Limb (tissue), 2 donors: ENCODE data around the gene COL5A1.
"Not testable (repeated sequence)": the region's sequence is repeated elsewhere in the genome, so short reads cannot be mapped to it uniquely, and the experiment has no call there.

Source experiments
- DNase-seq, 2 donors: peaks; one replicate each; pipeline ENCODE4 v3.0.0-alpha.2; 2016; ENCODE audit errors: extremely low spot score in 2 of 2

COL5A1 gene

DNA sequence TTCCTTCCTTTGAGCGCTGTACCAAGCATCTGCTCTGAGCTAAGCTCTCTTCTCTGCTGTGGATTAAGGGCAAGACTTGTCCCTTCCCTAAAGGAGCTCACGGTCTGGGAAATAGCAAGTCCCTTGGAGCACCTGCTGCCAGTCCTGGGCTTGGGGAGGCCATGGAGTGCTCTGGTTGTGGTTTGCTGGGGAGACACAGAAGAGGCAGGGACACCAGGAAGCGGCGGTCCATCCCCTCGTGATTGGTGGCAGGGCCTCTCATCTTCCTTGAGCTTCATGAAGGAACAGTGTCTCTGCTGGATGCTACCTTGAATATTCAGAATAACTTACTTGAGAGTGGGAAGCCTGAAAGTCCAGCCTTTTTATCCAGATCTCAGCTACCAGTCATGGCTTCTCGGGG, 35.3 kb downstream of the COL5A1 start:
- no peak for DNase-seq

DNA sequence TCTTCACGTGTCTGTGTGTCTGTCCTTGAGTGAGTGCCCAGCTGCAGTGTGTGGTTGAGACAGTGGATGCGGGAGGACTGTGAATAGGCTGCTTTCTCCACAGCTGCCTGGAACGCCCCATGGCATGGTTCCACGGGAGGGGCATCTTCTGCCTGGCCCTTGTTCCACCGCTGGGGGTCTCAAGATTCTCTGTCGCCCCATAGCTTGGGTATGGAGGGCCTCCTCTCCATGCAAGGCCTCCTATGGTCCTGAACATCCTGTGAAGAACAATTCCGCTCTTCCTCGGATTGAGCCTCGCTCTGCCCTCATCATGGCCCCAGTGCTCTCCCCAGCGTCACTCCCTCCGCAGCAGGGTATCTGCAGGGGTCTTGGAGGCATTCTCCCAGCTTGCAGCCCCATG, 36.1 kb downstream of the COL5A1 start:
- no peak for DNase-seq

DNA sequence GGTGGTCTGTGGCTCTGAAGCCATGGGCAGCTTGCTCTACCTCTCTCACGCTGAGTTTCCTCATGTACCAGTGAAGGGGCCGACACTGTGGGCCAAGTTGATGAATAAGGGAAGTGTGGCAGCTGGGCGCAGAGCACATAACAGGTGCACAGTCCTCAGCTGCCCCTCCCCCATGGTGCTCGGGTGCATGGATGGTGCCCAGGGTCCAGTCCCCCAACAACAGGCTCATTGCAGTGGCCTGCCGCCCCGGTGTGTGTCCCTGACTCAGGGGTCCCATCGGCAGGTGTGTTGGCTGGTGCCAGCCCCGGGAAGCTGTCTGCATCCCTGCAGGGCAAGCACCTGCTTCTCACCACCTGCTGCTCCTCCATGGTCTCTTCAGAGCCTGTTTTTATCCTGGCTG, 36.6 kb downstream of the COL5A1 start:
- DNase-seq: no peak

DNA sequence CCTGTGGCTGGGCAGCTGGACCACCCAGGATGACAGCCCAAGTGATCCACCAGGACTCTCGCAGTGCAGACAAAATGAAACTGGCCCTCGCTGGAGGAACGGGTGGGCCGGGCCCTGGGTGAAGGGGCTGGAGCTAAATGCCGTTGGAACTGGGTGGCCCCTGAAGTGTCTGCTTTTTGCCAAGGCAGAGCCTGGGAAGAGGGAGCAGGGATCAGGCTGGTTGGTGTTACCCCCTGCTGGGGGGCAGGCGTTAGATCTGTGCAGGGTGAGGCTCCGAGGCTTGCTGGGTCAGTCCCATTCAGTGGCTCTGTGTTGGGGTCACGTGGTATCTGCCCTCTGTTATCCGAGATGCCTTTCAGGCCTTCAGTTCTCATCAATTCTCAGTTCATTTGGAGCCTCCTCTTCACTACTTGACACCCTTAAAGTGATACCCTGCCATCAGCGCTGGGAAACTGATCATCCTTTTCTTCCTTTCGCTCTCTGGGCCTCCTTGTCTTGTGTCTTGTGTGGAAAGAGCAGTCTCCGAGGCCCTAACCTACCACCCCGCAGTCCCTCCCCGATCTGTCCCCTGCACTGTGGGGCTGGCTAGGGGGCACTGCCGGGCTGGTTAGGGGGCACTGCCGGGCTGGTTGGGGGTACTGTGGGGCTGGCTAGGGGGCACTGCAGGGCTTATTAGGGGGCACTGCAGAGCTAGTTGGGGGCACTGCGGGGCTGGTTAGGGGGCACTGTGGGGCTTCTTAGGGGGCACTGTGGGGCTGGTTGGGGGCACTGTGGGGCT, 37.3 kb downstream of the COL5A1 start:
- no peak for DNase-seq

DNA sequence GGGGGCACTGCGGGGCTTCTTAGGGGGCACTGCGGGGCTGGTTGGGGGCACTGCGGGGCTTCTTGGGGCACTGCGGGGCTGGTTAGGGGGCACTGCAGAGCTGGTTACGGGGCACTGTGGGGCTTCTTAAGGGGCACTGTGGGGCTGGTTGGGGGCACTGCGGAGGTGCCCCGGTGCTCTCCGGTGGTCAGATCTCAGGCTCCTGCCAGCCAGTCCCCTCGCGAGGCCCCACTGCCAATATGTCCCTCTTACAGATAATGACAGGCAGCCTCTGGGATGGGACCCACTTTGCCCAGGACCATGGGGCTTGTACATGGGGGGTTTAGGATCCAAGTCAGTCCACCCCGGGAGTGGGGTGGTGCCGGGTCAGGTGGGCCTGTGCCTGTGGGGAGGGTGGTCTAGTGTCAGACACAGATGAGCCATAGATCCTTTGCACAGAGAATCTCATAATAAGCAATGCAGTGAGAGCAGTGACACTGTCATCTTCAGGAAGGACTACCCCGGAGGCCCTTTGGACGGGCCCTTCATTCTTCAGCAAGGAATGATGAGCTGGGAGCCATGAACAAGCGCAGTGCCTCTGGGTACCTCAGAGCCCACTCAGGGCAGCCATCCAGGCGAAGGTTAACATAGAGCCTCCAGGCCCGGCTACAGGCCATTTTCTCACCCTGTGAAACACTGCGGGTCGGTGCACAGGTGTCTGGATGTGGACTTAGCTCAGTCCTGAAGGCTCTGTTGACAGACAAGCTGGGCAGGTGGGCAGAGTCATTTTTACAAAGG, 38.2 kb downstream of the COL5A1 start:
- no peak for DNase-seq

DNA sequence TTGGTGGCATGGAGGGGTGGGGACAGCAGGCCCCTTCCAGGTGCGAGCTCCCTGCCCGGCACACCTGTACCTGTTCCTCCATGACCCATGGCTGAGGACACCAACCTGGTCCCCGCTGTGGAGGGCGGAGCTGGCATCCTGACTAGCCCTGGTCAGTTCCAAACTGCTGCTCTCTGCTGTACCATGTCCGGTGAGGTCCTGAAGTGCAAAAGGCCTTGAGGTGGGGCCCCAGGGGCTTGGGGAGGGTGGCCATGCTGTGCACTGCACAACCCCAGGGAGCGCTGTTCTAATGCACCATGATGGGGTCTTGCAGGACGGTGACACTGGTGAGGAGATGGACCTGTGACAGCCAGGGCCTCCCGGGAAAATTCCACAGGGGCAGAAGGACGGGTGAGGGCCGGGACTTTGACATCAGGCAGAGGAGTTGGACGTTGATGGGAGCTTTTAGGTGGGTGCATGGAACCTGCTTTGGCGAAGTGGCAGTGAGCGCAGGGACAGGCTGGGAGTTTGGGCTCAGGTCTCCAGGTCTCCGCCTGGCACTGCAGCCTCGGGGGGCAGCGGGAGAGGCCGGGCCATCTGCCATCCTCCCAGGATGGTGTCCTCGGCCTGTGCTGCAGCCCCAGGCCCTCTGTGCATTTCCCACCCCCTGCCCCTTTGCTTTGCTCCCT, 38.9 kb downstream of the COL5A1 start:
- DNase-seq: no peak

DNA sequence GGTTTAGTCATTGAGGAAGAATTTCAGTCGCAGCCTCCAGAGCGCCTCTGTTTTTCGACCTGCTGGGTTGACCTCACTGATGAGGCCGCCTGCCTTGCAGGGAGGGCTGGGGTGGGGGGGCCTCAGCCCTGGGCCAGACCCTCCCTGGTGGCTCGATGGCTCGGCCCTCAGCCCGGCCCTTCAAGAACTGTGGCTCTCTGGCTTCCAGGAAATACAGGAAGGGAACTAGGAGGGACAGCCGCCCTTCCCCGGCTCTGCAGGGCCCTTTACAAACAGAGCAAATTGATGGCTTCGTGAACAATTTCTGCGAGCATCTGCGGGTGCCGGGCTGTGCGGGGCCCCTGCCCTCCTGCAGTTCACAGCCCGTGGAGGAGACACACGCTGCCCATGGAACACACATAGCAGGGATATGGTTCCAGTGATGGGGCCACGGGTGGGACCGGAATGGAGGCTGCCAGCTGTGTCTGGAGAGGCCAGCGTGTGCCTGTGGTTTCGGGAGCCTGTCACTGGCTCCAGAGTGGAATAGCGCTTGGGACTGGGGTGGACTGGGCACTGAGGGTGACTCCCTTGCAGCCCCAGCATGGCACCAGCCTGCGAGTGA, 39.6 kb downstream of the COL5A1 start:
- no peak for DNase-seq

DNA sequence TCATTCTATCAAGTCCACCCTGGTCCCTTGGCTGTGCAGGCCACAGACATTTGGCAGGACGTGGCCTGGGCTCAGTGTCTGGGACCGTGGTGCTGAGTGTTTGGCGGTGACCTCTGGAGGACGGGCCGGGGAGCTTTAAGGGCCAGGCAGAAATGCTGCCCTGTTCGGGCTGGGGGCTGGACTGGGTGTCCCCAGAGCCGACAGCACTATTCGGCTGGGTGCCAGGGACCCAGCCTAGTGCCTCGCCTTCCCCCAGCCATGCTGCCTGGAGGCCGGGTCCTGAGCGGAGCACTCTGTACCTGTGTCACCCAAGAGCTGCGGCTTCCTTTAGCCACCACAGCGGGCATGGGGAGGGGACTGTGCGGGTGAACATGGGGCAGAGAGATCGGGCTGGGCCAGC, 40.4 kb downstream of the COL5A1 start:
- no peak for DNase-seq

DNA sequence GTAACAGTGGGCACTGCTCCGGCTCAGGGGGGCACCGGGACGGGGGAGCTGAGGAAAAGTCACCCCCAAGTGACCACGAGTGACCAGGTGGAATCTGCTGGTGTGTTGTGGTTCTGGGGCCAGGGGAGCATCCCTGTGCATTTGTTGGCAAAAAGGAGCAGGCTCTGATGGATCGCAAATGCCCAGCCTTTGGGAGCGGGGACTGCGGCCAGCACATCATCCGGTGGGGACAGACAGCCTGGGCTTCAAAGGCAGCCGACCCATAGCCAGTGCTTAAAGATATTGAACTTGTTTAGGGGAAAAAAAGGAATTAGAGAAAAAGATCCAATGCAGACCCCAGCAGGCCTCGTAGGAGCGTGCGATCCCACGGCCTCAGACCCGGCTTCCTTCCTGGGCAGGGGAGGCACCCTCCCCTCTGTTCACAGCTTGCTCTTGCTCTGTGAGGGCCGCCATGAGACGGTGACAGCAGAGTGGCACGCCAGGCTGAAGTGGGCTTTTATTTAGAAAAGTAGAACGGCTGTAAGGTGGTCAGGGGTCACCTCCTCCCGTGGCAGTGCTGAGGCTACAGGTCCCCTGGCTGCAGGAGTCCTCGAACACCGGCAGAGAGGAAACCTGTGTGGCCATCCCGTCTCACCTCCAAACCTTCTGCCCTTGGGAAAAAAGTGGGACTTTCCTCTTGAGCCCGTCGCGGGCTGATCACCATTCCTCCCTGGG, 41.2 kb downstream of the COL5A1 start:
- DNase-seq: no peak

DNA sequence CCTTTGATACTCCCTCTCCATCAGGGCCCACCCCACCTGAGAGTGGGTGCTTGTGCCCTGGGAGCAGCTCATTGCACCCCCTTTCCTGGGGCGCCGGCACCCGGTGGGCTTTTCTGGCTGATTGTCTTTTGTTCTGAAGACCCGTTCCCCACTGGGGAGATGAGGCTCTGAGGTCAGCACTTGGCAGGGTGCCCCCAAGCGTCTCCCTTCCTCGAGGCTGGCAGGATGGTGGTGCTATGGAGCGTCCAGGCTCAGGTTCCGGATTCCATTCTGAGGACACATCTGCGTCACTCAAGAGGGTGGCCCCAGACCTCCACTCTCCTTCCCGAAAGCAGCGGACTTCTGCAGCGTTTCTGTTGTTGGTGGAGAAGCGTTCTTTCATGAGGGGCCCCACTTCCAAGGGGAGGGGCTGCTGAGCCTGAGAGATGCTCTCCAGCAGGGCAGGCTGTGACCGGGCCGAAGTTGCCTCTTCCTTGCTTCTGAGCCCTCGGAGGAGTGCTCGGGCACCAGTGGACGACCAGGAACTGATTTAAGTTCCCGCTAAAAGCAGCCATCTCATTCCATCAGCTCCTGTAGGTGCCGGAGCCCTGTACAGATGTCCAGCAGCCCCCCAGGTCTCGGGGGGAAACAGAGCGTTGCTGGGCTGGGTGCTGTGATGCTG, 42.2 kb downstream of the COL5A1 start:
- no peak for DNase-seq

DNA sequence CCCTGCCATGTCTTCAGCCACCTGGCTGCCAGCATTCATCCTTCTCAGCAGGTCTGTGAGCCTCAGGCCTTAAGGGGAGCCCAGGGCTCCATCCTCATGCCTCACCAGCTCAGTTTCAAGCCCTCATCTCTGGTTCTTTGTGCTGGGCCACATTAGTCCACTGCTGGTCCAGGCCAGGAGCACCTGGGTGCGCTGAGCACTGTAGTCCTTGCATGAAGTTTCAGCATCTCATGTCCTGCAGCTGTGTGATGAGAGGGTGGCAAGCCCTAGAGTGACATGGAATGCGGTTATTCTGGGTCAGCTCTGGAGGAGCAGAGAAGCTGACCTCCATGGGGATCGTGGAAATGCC, 42.7 kb downstream of the COL5A1 start:
- DNase-seq: no peak

DNA sequence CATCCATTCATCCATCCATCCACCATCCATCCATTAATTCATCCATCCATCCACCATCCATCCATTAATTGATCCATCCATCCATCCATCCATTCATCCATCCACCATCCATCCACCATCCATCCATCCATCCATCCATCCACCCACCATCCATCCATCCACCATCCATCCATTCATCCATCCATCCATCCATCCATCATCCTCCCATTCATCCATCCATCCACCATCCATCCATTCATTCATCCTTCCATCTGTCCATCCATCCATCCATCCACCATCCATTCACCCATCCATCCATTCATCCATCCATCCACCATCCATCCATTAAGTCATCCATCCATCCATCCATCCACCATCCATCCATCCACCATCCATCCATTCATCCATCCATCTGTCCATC, 43.3 kb downstream of the COL5A1 start:
- not testable (repeated sequence) for DNase-seq

DNA sequence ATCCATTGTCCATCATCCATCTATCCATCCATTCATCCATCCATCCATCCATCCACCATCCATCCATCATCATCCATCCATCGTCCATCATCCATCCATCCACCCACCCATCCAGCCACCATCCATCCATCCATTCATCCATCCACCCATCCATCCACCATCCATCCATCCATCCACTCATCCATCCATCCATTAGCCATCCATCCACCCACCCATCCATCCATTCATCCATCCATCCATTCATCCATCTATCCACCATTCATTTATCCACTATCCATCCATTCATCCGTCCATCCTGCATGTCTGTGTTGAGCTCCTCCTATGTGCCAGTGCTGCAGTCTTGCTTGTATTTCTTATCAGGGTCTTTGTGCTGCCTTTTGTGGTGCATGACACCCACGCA, 44.2 kb downstream of the COL5A1 start:
- no peak for DNase-seq

DNA sequence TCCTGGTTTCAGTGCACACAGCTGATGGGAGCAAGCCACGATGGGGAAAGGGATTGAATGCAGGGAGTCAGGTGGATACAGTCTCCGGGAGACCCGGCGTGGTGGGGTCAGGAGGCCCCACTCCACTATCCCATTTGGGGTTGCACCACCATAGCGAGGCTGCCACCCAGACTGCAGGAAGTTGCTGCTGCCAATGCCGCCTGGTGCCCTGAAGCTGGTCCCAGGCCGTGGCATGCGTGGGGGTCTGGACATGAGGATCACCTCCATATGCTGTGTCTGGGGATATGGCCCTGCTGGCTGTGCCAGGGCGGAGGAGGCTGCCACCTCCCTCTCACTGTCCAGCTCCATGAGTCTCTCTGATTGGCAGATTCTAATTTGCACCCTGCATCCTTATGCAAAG, 45.3 kb downstream of the COL5A1 start:
- no peak for DNase-seq

DNA sequence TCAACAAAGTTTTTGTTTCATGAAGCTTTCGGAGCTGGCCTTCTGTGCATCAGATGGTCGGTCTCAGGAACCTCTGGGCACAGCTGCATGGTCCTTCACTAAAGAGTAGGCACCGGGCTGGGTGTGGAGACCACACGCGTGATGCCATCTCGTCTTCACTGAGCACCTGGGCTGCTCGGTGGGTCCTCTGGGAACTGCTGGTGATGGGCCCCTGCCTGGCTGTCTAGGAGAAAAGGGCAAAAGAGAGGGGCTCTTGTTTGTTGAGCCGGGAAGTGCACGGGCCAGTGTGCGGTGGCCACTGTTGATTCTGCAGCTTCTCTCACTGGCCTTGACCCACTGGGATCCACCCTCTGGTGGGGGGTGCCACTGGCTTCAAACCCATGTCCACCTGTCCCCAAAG, 46.0 kb downstream of the COL5A1 start:
- DNase-seq: no peak

DNA sequence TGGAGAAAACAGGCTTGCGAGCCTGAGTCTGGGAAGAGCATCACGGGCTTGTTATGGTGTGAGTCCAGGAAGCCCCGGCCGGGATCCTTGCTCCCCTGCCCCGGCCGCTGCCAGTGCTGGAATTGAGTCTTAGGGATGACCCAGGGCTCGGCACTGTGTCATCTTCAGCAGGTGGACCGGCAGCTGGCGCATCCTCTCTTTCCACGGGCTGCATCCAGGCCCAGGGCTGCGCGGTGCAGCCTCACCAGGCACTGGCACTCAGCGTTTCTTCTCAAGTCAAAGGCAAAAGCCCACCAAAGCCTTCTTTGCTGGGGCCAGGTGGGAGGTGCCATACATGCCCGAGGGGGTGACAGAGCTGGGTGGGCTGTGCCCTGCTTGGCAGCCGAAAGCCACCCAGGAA, 46.6 kb downstream of the COL5A1 start:
- no peak for DNase-seq

DNA sequence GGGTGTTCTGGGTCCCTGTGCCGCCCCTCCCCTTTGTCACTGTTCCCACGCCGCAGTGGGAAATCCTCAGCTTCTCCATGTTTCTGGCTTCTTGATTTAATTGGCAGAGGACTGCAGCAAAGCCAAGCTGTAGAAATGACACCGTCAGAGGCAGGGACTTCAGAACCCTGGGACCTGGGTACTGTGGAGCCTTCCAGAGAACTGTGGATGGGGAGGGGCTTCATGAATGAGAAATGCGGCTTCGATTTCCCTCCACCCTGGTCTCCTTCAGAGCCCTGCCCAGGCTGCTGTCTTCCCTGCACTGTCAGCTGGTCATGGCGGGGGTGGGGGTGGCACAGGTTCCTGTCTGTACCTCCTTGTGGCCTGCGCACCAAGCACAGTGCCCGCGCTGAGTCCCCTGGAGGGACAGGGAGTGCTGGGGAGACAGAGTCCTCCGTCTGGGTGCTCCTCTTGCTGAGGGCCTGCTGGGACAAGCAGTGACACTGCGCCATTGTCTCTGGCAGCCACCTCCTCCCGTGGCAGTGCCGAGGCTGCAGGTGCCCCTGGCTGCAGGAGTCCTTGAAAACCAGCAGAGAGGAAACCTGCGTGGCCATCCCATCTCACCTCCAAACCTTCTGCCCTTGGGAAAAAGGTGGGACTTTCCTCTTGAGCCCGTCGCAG, 47.2 kb downstream of the COL5A1 start:
- DNase-seq: no peak

DNA sequence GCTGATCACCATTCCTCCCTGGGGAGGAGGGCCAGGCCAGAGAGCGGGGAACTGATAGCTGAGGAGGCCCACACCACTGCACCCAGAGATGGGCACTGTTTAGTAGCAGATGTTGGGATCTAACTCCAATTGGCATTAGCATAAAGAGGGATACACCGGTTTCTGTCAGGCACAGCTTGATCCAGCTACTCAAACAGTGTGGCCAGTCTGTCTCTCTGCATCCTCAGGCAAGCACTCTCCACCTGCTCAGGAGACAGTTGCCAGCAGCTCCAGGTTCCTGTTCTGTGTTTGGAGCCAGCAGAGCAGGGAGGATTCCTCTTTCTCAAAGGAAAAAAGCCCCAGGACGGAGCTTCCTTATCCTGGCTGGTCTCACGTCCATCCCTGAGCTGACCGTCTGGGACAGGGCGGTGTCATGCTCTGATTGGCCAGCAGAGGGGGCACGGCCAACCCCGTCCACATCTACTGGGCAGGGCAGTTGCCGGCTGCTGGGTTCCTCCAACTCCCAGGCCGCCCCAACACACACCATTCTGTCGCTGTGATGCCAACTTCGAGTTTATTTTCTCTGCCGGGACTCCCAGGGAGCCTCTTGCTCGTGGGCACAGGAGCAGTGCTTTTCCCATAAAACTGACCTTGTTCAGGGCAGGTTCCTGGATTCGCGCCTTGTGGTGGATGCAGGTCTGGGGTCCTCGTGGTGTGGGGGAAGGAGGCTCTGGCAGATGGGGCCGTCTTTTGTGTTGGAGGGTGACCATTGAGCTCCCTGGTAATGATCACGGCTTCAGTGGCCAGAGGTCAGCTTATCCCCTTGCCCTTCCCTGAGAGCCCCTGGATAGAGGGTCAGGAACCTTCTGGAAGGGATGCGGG, 47.9 kb downstream of the COL5A1 start:
- peak in 1 of 2 donors; percentile 74 for DNase-seq

DNA sequence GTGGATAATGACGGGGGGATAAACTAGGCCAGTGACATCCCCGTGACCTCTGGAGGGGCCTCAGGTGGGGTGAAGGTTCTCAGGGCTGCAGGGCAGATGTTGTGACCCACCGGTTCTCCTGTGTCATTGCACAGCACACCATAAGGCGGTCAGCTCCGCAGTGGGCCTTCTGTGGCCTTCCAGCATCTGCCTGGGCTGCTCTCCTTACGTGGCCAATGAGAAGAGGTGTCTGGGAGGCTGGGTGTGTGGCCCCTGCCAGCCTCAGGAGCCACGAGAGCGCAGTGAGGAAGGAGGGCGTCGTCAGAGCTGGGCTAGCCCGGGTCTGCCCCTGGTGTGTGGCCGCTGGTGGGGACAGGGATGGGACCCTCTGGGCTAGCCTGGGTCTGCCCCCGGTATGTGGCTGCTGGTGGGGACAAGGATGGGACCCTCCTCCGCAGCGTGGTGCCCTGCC, 48.7 kb downstream of the COL5A1 start:
- no peak for DNase-seq
